PC-3 (cell line): ENCODE data around the gene HNRNPF. TPM values are rescaled to one million over a fixed set of nuclear protein-coding genes. Genes with fewer than 3 reads are reported as not detected.
"Not testable (repeated sequence)": the region's sequence is repeated elsewhere in the genome, so short reads cannot be mapped to it uniquely, and the experiment has no call there.

Experiments used
- ATAC-seq: fragments of 200-7000 bp; cut with Tn5 transposase; 2 replicates; pipeline ENCODE4 v1.9.1; 2020; ENCODE audit warnings: mild to moderate bottlenecking, moderate library complexity
- BruUV-seq: library from RNA; stranded (reverse); fragments of 400-500 nt; replicated peaks from 2 replicates; lab custom pipeline; 2021; lab: Mats Ljungman, UMichigan
- CTCF ChIA-PET: fragments of 300-600 bp; sonication (Branson Sonifier 250); formaldehyde crosslinking; loops from one replicate; lab custom pipeline; 2022; ENCODE audit warnings: antibody characterized with exemption; lab: Charles Lee
- POLR2A ChIA-PET: fragments of 300-600 bp; sonication (Branson Sonifier 250); formaldehyde crosslinking; loops from one replicate; lab custom pipeline; 2022; ENCODE audit warnings: antibody characterized with exemption; ENCODE audit not compliant: unreplicated experiment; lab: Charles Lee
- DNase-seq: peaks from one replicate; pipeline ENCODE4 v3.0.0-alpha.2; 2015
- H2AFZ ChIP-seq: fragments of 300-600 bp; sonication (generic); 2 replicates; pipeline ENCODE4 v1.6.0; 2016; ENCODE audit warnings: antibody characterized with exemption, low read length
- H3F3A ChIP-seq: fragments of 300-600 bp; sonication (generic); one replicate; pipeline ENCODE4 v1.6.0; 2017; ENCODE audit warnings: antibody characterized with exemption, low read length, control low read depth, mild to moderate bottlenecking; ENCODE audit not compliant: unreplicated experiment
- H3K27ac ChIP-seq: fragments of 300-600 bp; sonication (generic); 2 replicates; pipeline ENCODE4 v1.5.1; 2016; ENCODE audit warnings: mild to moderate bottlenecking, low read length
- H3K27me3 ChIP-seq: fragments of 300-600 bp; sonication (generic); 2 replicates; pipeline ENCODE4 v1.6.1; 2016; ENCODE audit warnings: low read length, mixed read lengths
- H3K36me3 ChIP-seq: fragments of 300-600 bp; sonication (generic); 2 replicates; pipeline ENCODE4 v1.6.1; 2016; ENCODE audit warnings: low read depth, mixed run types, low read length, mixed read lengths
- H3K4me1 ChIP-seq: fragments of 300-600 bp; sonication (generic); 2 replicates; pipeline ENCODE4 v1.5.1; 2016; ENCODE audit warnings: low read length; ENCODE audit not compliant: insufficient read depth
- H3K4me2 ChIP-seq: fragments of 300-600 bp; sonication (generic); 2 replicates; pipeline ENCODE4 v1.6.0; 2016; ENCODE audit warnings: low read length
- H3K4me3 ChIP-seq: fragments of 300-600 bp; sonication (generic); 2 replicates; pipeline ENCODE4 v1.5.1; 2016; ENCODE audit warnings: mild to moderate bottlenecking, low read length, mixed read lengths
- H3K79me2 ChIP-seq: fragments of 300-600 bp; sonication (generic); 2 replicates; pipeline ENCODE4 v1.6.1; 2017; ENCODE audit warnings: low read length, mixed read lengths
- H3K9ac ChIP-seq: fragments of 300-600 bp; sonication (generic); 2 replicates; pipeline ENCODE4 v1.6.0; 2016; ENCODE audit warnings: mild to moderate bottlenecking, low read length
- H3K9me2 ChIP-seq: fragments of 300-600 bp; sonication (generic); replicated peaks from 2 replicates; pipeline ENCODE4 v1.6.1; 2016; ENCODE audit warnings: mixed run types, low read length, mixed read lengths
- H3K9me3 ChIP-seq: fragments of 300-600 bp; sonication (generic); 2 replicates; pipeline ENCODE4 v1.6.1; 2016; ENCODE audit warnings: low read length, mixed read lengths
- H4K20me1 ChIP-seq: fragments of 300-600 bp; sonication (generic); 2 replicates; pipeline ENCODE4 v1.6.1; 2016; ENCODE audit warnings: low read length, mixed read lengths
- EZH2 ChIP-seq: fragments of 300-600 bp; sonication (generic); IDR thresholded peaks from one replicate; pipeline ENCODE4 v1.6.1; 2017; ENCODE audit warnings: antibody characterized with exemption, mild to moderate bottlenecking, low read length; ENCODE audit not compliant: unreplicated experiment
- EZH2phosphoT487 ChIP-seq: fragments of 300-600 bp; sonication (generic); IDR thresholded peaks from 2 replicates; pipeline ENCODE4 v1.6.1; 2018; ENCODE audit warnings: mild to moderate bottlenecking, antibody characterized with exemption, low read length, borderline replicate concordance
- intact Hi-C: fragments of 100-400 bp; cut with micrococcal nuclease; formaldehyde crosslinking; loops from 2 replicates; pipeline ENCODE4 v1.9.0; 2023
- total RNA-seq: library from RNA; depleted of rRNA; stranded (reverse); fragments of >200 nt; gene quantifications from 2 replicates; pipeline ENCODE4 v1.2.3, GENCODE V29; 2014
- TF ChIP-seq, protein P1 (sequence below): fragments of 300-600 bp; sonication (generic); conservative IDR thresholded peaks from 2 replicates; pipeline ENCODE4 v1.5.1; 2017; ENCODE audit warnings: antibody characterized with exemption, low read depth, mild to moderate bottlenecking, low read length

The HNRNPF gene
- total RNA-seq, 1 experiment from 2014 or later = 421 TPM

DNA sequence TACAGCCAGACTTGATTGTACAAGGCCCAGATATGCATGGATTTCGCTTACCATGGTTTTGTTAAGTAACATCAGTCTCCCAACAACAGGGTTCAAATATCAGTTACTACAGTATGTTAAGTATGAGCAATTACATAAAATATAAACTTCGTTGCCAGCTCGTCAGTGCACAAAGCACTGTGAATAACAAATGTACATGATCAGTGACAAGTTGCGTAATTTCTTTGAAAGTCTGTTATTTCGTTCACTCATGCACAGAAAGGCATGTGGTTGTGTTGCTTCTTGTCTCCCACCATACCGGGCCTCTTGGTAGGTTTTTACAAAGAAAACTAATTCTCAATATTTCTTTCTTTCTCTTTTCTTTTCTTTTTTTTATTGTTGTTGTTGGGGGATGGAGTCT is 15.4 kb upstream of the HNRNPF start:
- no peaks in the 10 kb centered on the region for H3K79me2 ChIP-seq

GRCh38 chr10:43421944-43422343 is 13.0 kb upstream of the HNRNPF start:
- CTCF ChIA-PET, POLR2A ChIA-PET, ATAC-seq: not testable (repeated sequence)

More for the DNA sequence above, 15.4 kb upstream of the HNRNPF start:
- no peak overlapping the region for H3K4me2 ChIP-seq
- H3F3A ChIP-seq = peaks cover 7% of the 10 kb centered on the region
- DNase-seq (no peak), ATAC-seq (no peak)
- H3K4me1 ChIP-seq = peaks cover 14% of the 10 kb centered on the region
- H3K9me2 ChIP-seq = no peaks in the 10 kb centered on the region
- intact Hi-C loops = no loop called here
- no peaks in the 10 kb centered on the region for H3K9me3 ChIP-seq
- TF ChIP-seq, protein P1, sequence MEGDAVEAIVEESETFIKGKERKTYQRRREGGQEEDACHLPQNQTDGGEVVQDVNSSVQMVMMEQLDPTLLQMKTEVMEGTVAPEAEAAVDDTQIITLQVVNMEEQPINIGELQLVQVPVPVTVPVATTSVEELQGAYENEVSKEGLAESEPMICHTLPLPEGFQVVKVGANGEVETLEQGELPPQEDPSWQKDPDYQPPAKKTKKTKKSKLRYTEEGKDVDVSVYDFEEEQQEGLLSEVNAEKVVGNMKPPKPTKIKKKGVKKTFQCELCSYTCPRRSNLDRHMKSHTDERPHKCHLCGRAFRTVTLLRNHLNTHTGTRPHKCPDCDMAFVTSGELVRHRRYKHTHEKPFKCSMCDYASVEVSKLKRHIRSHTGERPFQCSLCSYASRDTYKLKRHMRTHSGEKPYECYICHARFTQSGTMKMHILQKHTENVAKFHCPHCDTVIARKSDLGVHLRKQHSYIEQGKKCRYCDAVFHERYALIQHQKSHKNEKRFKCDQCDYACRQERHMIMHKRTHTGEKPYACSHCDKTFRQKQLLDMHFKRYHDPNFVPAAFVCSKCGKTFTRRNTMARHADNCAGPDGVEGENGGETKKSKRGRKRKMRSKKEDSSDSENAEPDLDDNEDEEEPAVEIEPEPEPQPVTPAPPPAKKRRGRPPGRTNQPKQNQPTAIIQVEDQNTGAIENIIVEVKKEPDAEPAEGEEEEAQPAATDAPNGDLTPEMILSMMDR = no peak
- TF ChIP-seq EZH2 (no peak), EZH2phosphoT487 (no peak)
- no peaks in the 10 kb centered on the region for H3K27me3 ChIP-seq
- ChIA-PET POLR2A (no interaction called here), CTCF (no interaction called here)
- H3K4me3 ChIP-seq = no peak overlapping the region
- H2AFZ ChIP-seq = no peak overlapping the region
- H3K36me3 ChIP-seq = no peaks in the 10 kb centered on the region
- no peak overlapping the region for H3K27ac ChIP-seq
- no TSS peak for BruUV-seq
- H3K9ac ChIP-seq = no peak overlapping the region
- H4K20me1 ChIP-seq = no peaks in the 10 kb centered on the region

GRCh38 chr10:43421519-43421918 is 12.5 kb upstream of the HNRNPF start:
- peaks cover 14% of the 10 kb centered on the region for H3K4me1 ChIP-seq
- ChIA-PET POLR2A (no interaction called here), CTCF (no interaction called here)
- H3K27ac ChIP-seq = no peak overlapping the region
- H3K79me2 ChIP-seq = no peaks in the 10 kb centered on the region
- ATAC-seq = no peak
- no peak overlapping the region for H3K9ac ChIP-seq
- no peak overlapping the region for H2AFZ ChIP-seq
- no peak overlapping the region for H3K4me2 ChIP-seq
- H3K9me2 ChIP-seq = no peaks in the 10 kb centered on the region
- H4K20me1 ChIP-seq = no peaks in the 10 kb centered on the region
- intact Hi-C loops = no loop called here
- no peaks in the 10 kb centered on the region for H3K36me3 ChIP-seq
- H3K27me3 ChIP-seq = no peaks in the 10 kb centered on the region
- TF ChIP-seq, protein P1 = no peak
- TF ChIP-seq EZH2phosphoT487 (no peak), EZH2 (no peak)
- H3K4me3 ChIP-seq = no peak overlapping the region
- BruUV-seq = no TSS peak
- DNase-seq = no peak
- no peaks in the 10 kb centered on the region for H3K9me3 ChIP-seq
- H3F3A ChIP-seq = peaks cover 7% of the 10 kb centered on the region

More at GRCh38 chr10:43421944-43422343, 13.0 kb upstream of the HNRNPF start:
- BruUV-seq, H3K4me2 ChIP-seq, H3K9me2 ChIP-seq, H3K36me3 ChIP-seq, H3K27me3 ChIP-seq, H3K4me3 ChIP-seq, intact Hi-C loops, H2AFZ ChIP-seq, H4K20me1 ChIP-seq, H3K27ac ChIP-seq, H3K79me2 ChIP-seq, H3K9ac ChIP-seq, H3F3A ChIP-seq, DNase-seq, H3K9me3 ChIP-seq: not testable (repeated sequence)
- H3K4me1 ChIP-seq = peaks cover 14% of the 10 kb centered on the region
